ENCODE data around the gene ATOSB.

Gene ATOSB

GRCh38 chr9:35060548-35061207, 55.0 kb downstream of the ATOSB start:
- no peak overlapping the region for H3K4me3 ChIP-seq (ENCODE audit: low read length, poor library complexity, severe bottlenecking)
- no peaks in the 10 kb centered on the region for H3K27me3 ChIP-seq (ENCODE audit: insufficient read depth, low read length, poor library complexity, severe bottlenecking)
- H3K9ac ChIP-seq (ENCODE audit: low read depth, low read length, poor library complexity, severe bottlenecking) = no peak overlapping the region
- no peak overlapping the region for H3K4me2 ChIP-seq (ENCODE audit: low read depth, low read length, poor library complexity, severe bottlenecking)
- H2AFZ ChIP-seq (ENCODE audit: low read length) = no peak overlapping the region
- peaks cover 98% of the 10 kb centered on the region for H3K36me3 ChIP-seq (ENCODE audit: insufficient read depth, low read length)
- no peaks in the 10 kb centered on the region for H3K4me1 ChIP-seq (ENCODE audit: insufficient read depth, low read length, poor library complexity, severe bottlenecking)
- TF ChIP-seq EZH2phosphoT487 (IDR thresholded peaks at IDR 0.05; ENCODE audit: borderline replicate concordance) = no peak
- no peak for TF ChIP-seq CTCF (conservative IDR thresholded peaks at IDR 0.05; ENCODE audit: low read length)
- peaks cover 8% of the 10 kb centered on the region; the same call in 1 of the 2 replicates for H3K79me2 ChIP-seq (ENCODE audit: insufficient read depth, low read length)
- peaks cover 15% of the 10 kb centered on the region for H4K20me1 ChIP-seq (ENCODE audit: insufficient read depth, low read length, poor library complexity, severe bottlenecking)
- H3K9me3 ChIP-seq (ENCODE audit: insufficient read depth, low read depth, low read length) = no peaks in the 10 kb centered on the region
- no peaks in the 10 kb centered on the region for H3K9me2 ChIP-seq (replicated peaks; ENCODE audit: low read depth, low read length)
- H3F3A ChIP-seq (ENCODE audit: low read depth) = no peaks in the 10 kb centered on the region

GRCh38 chr9:35059438-35059837, 56.2 kb downstream of the ATOSB start:
- Histone ChIP-seq H3K9me3 (ENCODE audit: insufficient read depth, low read depth, low read length) (no peaks in the 10 kb centered on the region), H3K27me3 (ENCODE audit: insufficient read depth, low read length, poor library complexity, severe bottlenecking) (no peaks in the 10 kb centered on the region), H2AFZ (ENCODE audit: low read length) (no peak overlapping the region), H3K4me1 (ENCODE audit: insufficient read depth, low read length, poor library complexity, severe bottlenecking) (no peaks in the 10 kb centered on the region), H4K20me1 (ENCODE audit: insufficient read depth, low read length, poor library complexity, severe bottlenecking) (peaks cover 11% of the 10 kb centered on the region), H3K9ac (ENCODE audit: low read depth, low read length, poor library complexity, severe bottlenecking) (no peak overlapping the region), H3K4me3 (ENCODE audit: low read length, poor library complexity, severe bottlenecking) (no peak overlapping the region), H3K36me3 (ENCODE audit: insufficient read depth, low read length) (peaks cover 92% of the 10 kb centered on the region), H3K4me2 (ENCODE audit: low read depth, low read length, poor library complexity, severe bottlenecking) (no peak overlapping the region), H3K9me2 (replicated peaks; ENCODE audit: low read depth, low read length) (no peaks in the 10 kb centered on the region), H3K79me2 (ENCODE audit: insufficient read depth, low read length) (no peaks in the 10 kb centered on the region; the same call in 1 of the 2 replicates), H3F3A (ENCODE audit: low read depth) (no peaks in the 10 kb centered on the region)
- no peak for TF ChIP-seq EZH2phosphoT487 (IDR thresholded peaks at IDR 0.05; ENCODE audit: borderline replicate concordance)
- TF ChIP-seq CTCF (conservative IDR thresholded peaks at IDR 0.05; ENCODE audit: low read length) = no peak

- Histone ChIP-seq H4K20me1 (ENCODE audit: insufficient read depth, low read length, poor library complexity, severe bottlenecking) (no peaks in the 10 kb centered on the region), H3K27me3 (ENCODE audit: insufficient read depth, low read length, poor library complexity, severe bottlenecking) (no peaks in the 10 kb centered on the region), H3F3A (ENCODE audit: low read depth) (no peaks in the 10 kb centered on the region), H3K36me3 (ENCODE audit: insufficient read depth, low read length) (peaks cover 70% of the 10 kb centered on the region), H3K9me2 (replicated peaks; ENCODE audit: low read depth, low read length) (no peaks in the 10 kb centered on the region), H3K9ac (ENCODE audit: low read depth, low read length, poor library complexity, severe bottlenecking) (no peak overlapping the region), H3K79me2 (ENCODE audit: insufficient read depth, low read length) (no peaks in the 10 kb centered on the region; the same call in 1 of the 2 replicates), H3K4me2 (ENCODE audit: low read depth, low read length, poor library complexity, severe bottlenecking) (no peak overlapping the region), H2AFZ (ENCODE audit: low read length) (no peak overlapping the region), H3K9me3 (ENCODE audit: insufficient read depth, low read depth, low read length) (no peaks in the 10 kb centered on the region), H3K4me1 (ENCODE audit: insufficient read depth, low read length, poor library complexity, severe bottlenecking) (no peaks in the 10 kb centered on the region), H3K4me3 (ENCODE audit: low read length, poor library complexity, severe bottlenecking) (no peak overlapping the region)
- TF ChIP-seq CTCF (conservative IDR thresholded peaks at IDR 0.05; ENCODE audit: low read length) = no peak
- no peak for TF ChIP-seq EZH2phosphoT487 (IDR thresholded peaks at IDR 0.05; ENCODE audit: borderline replicate concordance)
Measured at GRCh38 chr9:35057271-35057620, 58.4 kb downstream of the ATOSB start.

Data from Loucy (cell line).